ENCODE data around the gene INPP5J. TPM values are rescaled to one million over a fixed set of nuclear protein-coding genes. Genes with fewer than 3 reads are reported as not detected.
"Not testable (repeated sequence)": the region's sequence is repeated elsewhere in the genome, so short reads cannot be mapped to it uniquely, and the experiment has no call there.

The INPP5J gene
- polyA plus RNA-seq, 1 donor (not counting 4 experiments of a cell fraction or from before 2014, with no cell fraction given): 0.22 TPM

- Histone ChIP-seq H4K20me1 (ENCODE audit: control insufficient read depth, extremely low read depth, insufficient read depth, low read length) (no peaks in the 10 kb centered on the region), H3K4me1 (ENCODE audit: control insufficient read depth, extremely low read depth, insufficient read depth, low read length) (peaks cover 19% of the 10 kb centered on the region), H2AFZ (ENCODE audit: control insufficient read depth, low read length) (no peak overlapping the region), H3K27ac (ENCODE audit: control insufficient read depth, insufficient read depth, low read length) (no peak overlapping the region), H3K9me1 (ENCODE audit: control insufficient read depth, extremely low read depth, insufficient read depth, low read length) (no peaks in the 10 kb centered on the region), H3K79me2 (ENCODE audit: control insufficient read depth, insufficient read depth, low read length) (peaks cover 41% of the 10 kb centered on the region), H3K9ac (ENCODE audit: control insufficient read depth, extremely low read depth, insufficient read depth, low read length) (no peak overlapping the region), H3K4me2 (ENCODE audit: control insufficient read depth, extremely low read depth, insufficient read depth, low read depth, low read length) (peak overlapping the region; percentile 96), H3K36me3 (ENCODE audit: control insufficient read depth in 2 of 2, extremely low read depth in 1 of 2, insufficient read depth in 2 of 2, low read length in 2 of 2) (peaks cover 3 to 11% of the 10 kb centered on the region in 2 experiments), H3K27me3 (ENCODE audit: control insufficient read depth, extremely low read depth, insufficient read depth, low read length) (no peaks in the 10 kb centered on the region), H3K9me3 (ENCODE audit: control insufficient read depth, low read depth, low read length) (no peaks in the 10 kb centered on the region), H3K4me3 (ENCODE audit: control insufficient read depth in 2 of 3, extremely low read depth in 1 of 3, insufficient read depth in 2 of 3, low read depth in 1 of 3, low read length in 3 of 3) (no peak overlapping the region)
- dilution Hi-C loops (cut with MboI; ENCODE audit: extremely low pct_ligation_motif_present, low sequenced_read_pairs): no loop called here
- FAIRE-seq (no peak), DNase-seq (ENCODE audit: low read depth, low spot score) (no peak)
- TF ChIP-seq EZH2 (IDR thresholded peaks at IDR 0.05; ENCODE audit: low read length): no peak
- peak in 1 of 3 experiments; percentile 19 for TF ChIP-seq CTCF (optimal IDR thresholded peaks at IDR 0.05 in 1 of 3, IDR thresholded peaks at IDR 0.05 in 1 of 3, conservative IDR thresholded peaks at IDR 0.05 in 1 of 3; ENCODE audit: extremely low read depth in 1 of 3, insufficient read depth in 2 of 3, low read length in 3 of 3)
These were observed 39.4 kb downstream of the INPP5J start for GRCh38 chr22:31162015-31162765.

GRCh38 chr22:31170971-31171370, 48.2 kb downstream of the INPP5J start:
- FAIRE-seq: no peak
- no peak overlapping the region for H3K4me3 ChIP-seq (ENCODE audit: control insufficient read depth in 2 of 3, extremely low read depth in 1 of 3, insufficient read depth in 2 of 3, low read depth in 1 of 3, low read length in 3 of 3)
- no peaks in the 10 kb centered on the region for H3K9me1 ChIP-seq (ENCODE audit: control insufficient read depth, extremely low read depth, insufficient read depth, low read length)
- H3K4me1 ChIP-seq (ENCODE audit: control insufficient read depth, extremely low read depth, insufficient read depth, low read length): peaks cover 19% of the 10 kb centered on the region
- no peaks in the 10 kb centered on the region for H3K27me3 ChIP-seq (ENCODE audit: control insufficient read depth, extremely low read depth, insufficient read depth, low read length)
- no peaks in the 10 kb centered on the region for H4K20me1 ChIP-seq (ENCODE audit: control insufficient read depth, extremely low read depth, insufficient read depth, low read length)
- DNase-seq (ENCODE audit: low read depth, low spot score): no peak
- no peak overlapping the region for H3K27ac ChIP-seq (ENCODE audit: control insufficient read depth, insufficient read depth, low read length)
- no peaks in the 10 kb centered on the region for H3K9me3 ChIP-seq (ENCODE audit: control insufficient read depth, low read depth, low read length)
- no peak overlapping the region for H3K9ac ChIP-seq (ENCODE audit: control insufficient read depth, extremely low read depth, insufficient read depth, low read length)
- H2AFZ ChIP-seq (ENCODE audit: control insufficient read depth, low read length): no peak overlapping the region
- no peak for TF ChIP-seq CTCF (optimal IDR thresholded peaks at IDR 0.05 in 1 of 3, IDR thresholded peaks at IDR 0.05 in 1 of 3, conservative IDR thresholded peaks at IDR 0.05 in 1 of 3; ENCODE audit: extremely low read depth in 1 of 3, insufficient read depth in 2 of 3, low read length in 3 of 3)
- no peak for TF ChIP-seq EZH2 (IDR thresholded peaks at IDR 0.05; ENCODE audit: low read length)
- dilution Hi-C loops (cut with MboI; ENCODE audit: extremely low pct_ligation_motif_present, low sequenced_read_pairs): no loop called here
- H3K79me2 ChIP-seq (ENCODE audit: control insufficient read depth, insufficient read depth, low read length): peaks cover 54% of the 10 kb centered on the region
- H3K4me2 ChIP-seq (ENCODE audit: control insufficient read depth, extremely low read depth, insufficient read depth, low read depth, low read length): no peak overlapping the region
- H3K36me3 ChIP-seq (ENCODE audit: control insufficient read depth in 2 of 2, extremely low read depth in 1 of 2, insufficient read depth in 2 of 2, low read length in 2 of 2): peaks cover 3 to 4% of the 10 kb centered on the region in 2 experiments

- DNase-seq (ENCODE audit: low read depth, low spot score); H3K9ac ChIP-seq (ENCODE audit: control insufficient read depth, extremely low read depth, insufficient read depth, low read length); H2AFZ ChIP-seq (ENCODE audit: control insufficient read depth, low read length); H3K9me3 ChIP-seq (ENCODE audit: control insufficient read depth, low read depth, low read length); H3K4me3 ChIP-seq (ENCODE audit: control insufficient read depth in 2 of 3, extremely low read depth in 1 of 3, insufficient read depth in 2 of 3, low read depth in 1 of 3, low read length in 3 of 3); FAIRE-seq; H3K4me2 ChIP-seq (ENCODE audit: control insufficient read depth, extremely low read depth, insufficient read depth, low read depth, low read length); H3K9me1 ChIP-seq (ENCODE audit: control insufficient read depth, extremely low read depth, insufficient read depth, low read length); H4K20me1 ChIP-seq (ENCODE audit: control insufficient read depth, extremely low read depth, insufficient read depth, low read length); H3K27ac ChIP-seq (ENCODE audit: control insufficient read depth, insufficient read depth, low read length); H3K36me3 ChIP-seq (ENCODE audit: control insufficient read depth in 2 of 2, extremely low read depth in 1 of 2, insufficient read depth in 2 of 2, low read length in 2 of 2); H3K27me3 ChIP-seq (ENCODE audit: control insufficient read depth, extremely low read depth, insufficient read depth, low read length); dilution Hi-C loops (cut with MboI; ENCODE audit: extremely low pct_ligation_motif_present, low sequenced_read_pairs): not testable (repeated sequence)
- Histone ChIP-seq H3K79me2 (ENCODE audit: control insufficient read depth, insufficient read depth, low read length) (peaks cover 51% of the 10 kb centered on the region), H3K4me1 (ENCODE audit: control insufficient read depth, extremely low read depth, insufficient read depth, low read length) (peaks cover 24% of the 10 kb centered on the region)
These were observed 49.0 kb downstream of the INPP5J start for GRCh38 chr22:31171734-31172133.

Measured in keratinocyte (primary cell).